SU-DHL-6 (cell line): ENCODE data around the gene DCAF15.
"Not testable (repeated sequence)": the region's sequence is repeated elsewhere in the genome, so short reads cannot be mapped to it uniquely, and the experiment has no call there.

Experiments
- CTCF ChIP-seq: fragments of 200-600 bp; sonication (generic); IDR thresholded peaks from one replicate; pipeline ENCODE4 v1.5.1; 2017; ENCODE audit warnings: antibody characterized with exemption, mild to moderate bottlenecking, low read length, moderate library complexity; ENCODE audit not compliant: insufficient read depth, poor library complexity, severe bottlenecking
- EZH2phosphoT487 ChIP-seq: fragments of 200-600 bp; sonication (generic), shearing (Covaris generic); conservative IDR thresholded peaks from 2 replicates; pipeline ENCODE4 v1.6.1; 2018; ENCODE audit warnings: mild to moderate bottlenecking, antibody characterized with exemption, low read length, moderate library complexity, mixed read lengths

GRCh38 chr19:13967206-13967605, 14.9 kb downstream of the DCAF15 start:
- TF ChIP-seq CTCF, EZH2phosphoT487: not testable (repeated sequence)
